GM12874 (cell line): Measurements from ENCODE around the gene CARD9.

Source experiments
- CTCF ChIP-seq: IDR thresholded peaks from 2 replicates; pipeline ENCODE4 v1.5.1; 2011; ENCODE audit warnings: low read depth, mild to moderate bottlenecking, control low read depth, low read length, moderate library complexity; ENCODE audit not compliant: insufficient read depth

Gene CARD9

GRCh38 chr9:136328622-136329041, 44.8 kb downstream of the CARD9 start:
- TF ChIP-seq CTCF: no peak

DNA sequence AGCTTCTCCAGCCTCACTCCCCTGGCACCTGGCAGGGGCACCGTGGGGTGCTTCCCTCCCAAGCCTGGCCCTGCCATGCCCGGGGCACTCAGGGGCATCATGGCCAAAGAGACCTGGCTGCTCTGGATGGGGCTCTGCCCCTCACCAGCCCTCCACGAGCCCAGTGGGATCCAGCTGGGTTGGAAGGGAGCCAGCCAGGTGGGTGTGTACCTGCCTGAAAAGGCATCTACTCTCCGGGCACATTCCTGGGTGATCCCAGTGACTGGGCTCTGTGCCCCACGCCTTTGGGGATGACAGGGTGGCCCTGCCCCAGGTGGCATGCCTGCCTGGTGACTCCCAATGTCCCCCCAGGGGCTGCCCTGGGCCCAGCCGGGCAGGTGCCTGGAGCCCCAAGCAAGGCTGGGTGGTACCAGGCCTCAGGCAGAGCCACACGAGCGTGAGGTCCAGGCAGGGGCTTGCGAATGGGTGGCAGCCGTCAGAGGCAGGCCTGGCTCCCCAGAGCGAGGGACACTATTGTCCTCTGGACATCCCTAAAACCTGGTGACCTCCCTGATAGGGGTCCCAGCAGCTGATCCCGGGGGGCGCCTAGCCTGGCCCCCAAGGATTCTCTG, 45.4 kb downstream of the CARD9 start:
- no peak for TF ChIP-seq CTCF

GRCh38 chr9:136327304-136327974, 46.0 kb downstream of the CARD9 start, which contains the start of gene GPSM1:
Gene GPSM1, plus strand, starts transcription at chr9:136327539. Its CDS starts 157 bp downstream, at chr9:136327696.
- no peak for TF ChIP-seq CTCF

DNA sequence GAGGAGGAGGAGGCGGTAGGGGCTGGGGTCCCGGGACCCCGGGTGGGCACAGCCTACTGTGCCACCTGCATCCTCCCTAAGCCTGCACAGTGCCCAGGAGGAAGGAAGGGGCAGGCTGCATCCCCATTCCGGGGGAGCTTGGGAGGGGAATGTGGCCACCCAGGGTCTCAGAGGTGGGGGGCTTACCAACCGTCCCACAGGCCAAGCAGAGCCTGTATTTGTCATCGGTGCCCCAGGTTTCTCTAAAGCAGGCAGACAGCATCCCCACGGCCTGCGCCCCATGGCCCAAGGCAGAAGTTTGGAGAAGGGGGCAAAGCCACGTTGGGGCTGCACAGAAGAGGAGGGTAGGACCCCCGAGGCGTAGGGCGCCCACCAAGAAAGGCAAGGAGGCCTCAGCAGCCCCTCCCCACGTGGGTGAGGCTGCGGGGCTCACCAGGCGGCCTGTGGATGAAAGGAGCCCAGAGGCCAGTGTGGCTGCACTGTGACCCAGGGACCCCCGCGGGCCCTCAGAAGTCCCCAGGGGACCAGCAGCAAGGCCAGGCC, 46.6 kb downstream of the CARD9 start:
- no peak for TF ChIP-seq CTCF

DNA sequence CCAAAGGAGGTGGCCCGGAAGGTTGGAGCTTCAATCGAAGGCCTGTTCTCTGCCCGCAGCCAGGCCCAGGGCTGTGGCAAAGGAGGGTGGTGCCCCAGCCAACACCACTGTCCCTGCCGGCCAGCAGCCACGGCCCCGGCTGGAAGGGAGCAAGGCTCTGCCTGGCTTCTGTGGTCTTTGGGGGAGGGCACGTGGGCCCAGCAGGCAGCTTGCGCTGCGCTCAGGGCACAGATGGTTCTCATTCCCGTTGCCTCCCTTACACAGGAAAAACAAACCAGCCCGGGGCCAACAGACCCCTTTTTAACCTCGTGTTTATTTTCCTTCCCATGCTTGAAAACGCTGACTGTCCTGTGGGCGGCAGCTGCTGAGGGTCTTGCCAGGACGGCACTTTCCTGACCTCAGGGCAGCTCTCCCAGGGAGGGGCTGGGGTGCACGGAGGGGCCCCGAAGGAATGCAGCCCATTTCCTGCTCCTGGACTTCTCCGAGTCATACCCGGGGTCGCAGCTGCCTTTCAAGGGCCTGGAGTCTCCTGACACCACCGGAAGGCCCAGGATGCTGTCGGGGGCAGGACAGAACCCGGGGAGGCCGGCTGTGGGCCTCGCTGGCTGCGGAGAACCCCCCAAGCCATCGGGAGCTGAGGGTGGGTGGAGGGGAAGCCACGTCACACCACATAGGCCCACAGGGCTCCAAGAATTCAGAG, 47.3 kb downstream of the CARD9 start:
- TF ChIP-seq CTCF: no peak

GRCh38 chr9:136325358-136325757, 48.1 kb downstream of the CARD9 start:
- TF ChIP-seq CTCF: no peak
